HepG2 (cell line): Measurements from ENCODE around the gene MIEF1. TPM values are rescaled to one million over a fixed set of nuclear protein-coding genes. Genes with fewer than 3 reads are reported as not detected.

Source experiments
- PLRG1 ChIP-seq: fragments of 450-650 bp; conservative IDR thresholded peaks from 2 replicates; pipeline ENCODE4 v1.6.1; 2016
- TERF1 ChIP-seq: sonication (generic); formaldehyde crosslinking; IDR thresholded peaks from 2 replicates; pipeline ENCODE4 v1.8.0; 2022; ENCODE audit warnings: mild to moderate bottlenecking, missing genetic modification reagents, moderate library complexity
- ZBTB4 ChIP-seq: sonication (generic); formaldehyde crosslinking; IDR thresholded peaks from 2 replicates; pipeline ENCODE4 v1.4.0; 2020; ENCODE audit warnings: missing genetic modification reagents, mild to moderate bottlenecking, borderline replicate concordance
- ZNF101 ChIP-seq: sonication (generic); formaldehyde crosslinking; IDR thresholded peaks from 2 replicates; pipeline ENCODE4 v1.4.0; 2020; ENCODE audit warnings: mild to moderate bottlenecking, low read depth, missing genetic modification reagents, borderline replicate concordance
- ZNF672 ChIP-seq: sonication (generic); formaldehyde crosslinking; IDR thresholded peaks from 2 replicates; pipeline ENCODE4 v1.8.1; 2022; ENCODE audit warnings: missing genetic modification reagents
- polyA plus RNA-seq, 8 experiments: library from polyadenylated mRNA; depleted of rRNA in 3 of 8; stranded (reverse) in 7 of 8; unstranded in 1 of 8; fragments of >200 nt; fragmentation: Illumina TruSeq in 4 of 8; extraction: Trizol in 4 of 8; gene quantifications; 2 replicates each; pipeline versions ENCODE4 v1.2.1 to v1.2.3, GENCODE V29; 2011 to 2016; ENCODE audit warnings: low read depth in 4 of 8, missing spikeins in 1 of 8, mixed read lengths in 1 of 8; ENCODE audit not compliant: insufficient read depth in 1 of 8
- total RNA-seq, 5 experiments: library from RNA; depleted of rRNA; stranded (reverse); fragments of >200 nt; fragmentation: Illumina TruSeq; extraction: Trizol; gene quantifications; 2 replicates each; pipeline ENCODE4 v1.2.3, GENCODE V29; 2016; ENCODE audit warnings: low read depth in 1 of 5
- TF ChIP-seq, protein P1 (sequence below): sonication (generic); formaldehyde crosslinking; IDR thresholded peaks from 2 replicates; pipeline ENCODE4 v1.9.0; 2021; ENCODE audit warnings: mild to moderate bottlenecking, missing genetic modification reagents
- TF ChIP-seq, protein P2 (sequence below): sonication (generic); formaldehyde crosslinking; IDR thresholded peaks from 2 replicates; pipeline ENCODE4 v1.4.0; 2020; ENCODE audit warnings: missing genetic modification reagents
- TF ChIP-seq, protein P3 (sequence below): IDR thresholded peaks from 2 replicates; pipeline ENCODE4 v1.6.1; 2016; ENCODE audit warnings: missing compliant biosample characterization, missing genetic modification reagents, borderline replicate concordance
- TF ChIP-seq, protein P4 (sequence below): sonication (generic); formaldehyde crosslinking; conservative IDR thresholded peaks from 2 replicates; pipeline ENCODE4 v1.8.0; 2022; ENCODE audit warnings: missing genetic modification reagents

MIEF1 gene
- total and polyA plus RNA-seq, 2 of the 13 experiments (the other 11 are each of a cell fraction or from before 2014, with no cell fraction given): 21.7 to 34.8 TPM

DNA sequence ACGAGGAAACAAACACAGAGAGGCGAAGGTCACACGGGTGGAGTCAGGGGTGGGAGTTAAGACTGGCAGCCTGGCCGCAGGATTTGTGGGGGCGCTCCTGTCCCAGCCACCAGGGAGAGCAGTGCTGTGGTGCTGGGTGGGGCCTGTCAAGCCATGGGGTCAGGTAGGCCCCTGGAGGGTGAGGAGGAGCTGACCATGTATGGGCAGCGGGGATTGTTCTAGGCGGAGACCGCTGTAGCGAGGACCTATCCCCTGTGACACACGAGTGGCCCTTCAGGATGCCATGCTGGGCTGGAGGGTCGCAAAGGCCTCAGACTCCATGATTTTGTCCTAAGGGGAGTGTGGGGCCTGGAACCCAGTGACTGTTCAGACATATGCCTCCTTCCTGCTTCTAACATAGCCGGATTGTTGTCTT is 32.0 kb downstream of the MIEF1 start (continued):
- TF ChIP-seq, protein P1, sequence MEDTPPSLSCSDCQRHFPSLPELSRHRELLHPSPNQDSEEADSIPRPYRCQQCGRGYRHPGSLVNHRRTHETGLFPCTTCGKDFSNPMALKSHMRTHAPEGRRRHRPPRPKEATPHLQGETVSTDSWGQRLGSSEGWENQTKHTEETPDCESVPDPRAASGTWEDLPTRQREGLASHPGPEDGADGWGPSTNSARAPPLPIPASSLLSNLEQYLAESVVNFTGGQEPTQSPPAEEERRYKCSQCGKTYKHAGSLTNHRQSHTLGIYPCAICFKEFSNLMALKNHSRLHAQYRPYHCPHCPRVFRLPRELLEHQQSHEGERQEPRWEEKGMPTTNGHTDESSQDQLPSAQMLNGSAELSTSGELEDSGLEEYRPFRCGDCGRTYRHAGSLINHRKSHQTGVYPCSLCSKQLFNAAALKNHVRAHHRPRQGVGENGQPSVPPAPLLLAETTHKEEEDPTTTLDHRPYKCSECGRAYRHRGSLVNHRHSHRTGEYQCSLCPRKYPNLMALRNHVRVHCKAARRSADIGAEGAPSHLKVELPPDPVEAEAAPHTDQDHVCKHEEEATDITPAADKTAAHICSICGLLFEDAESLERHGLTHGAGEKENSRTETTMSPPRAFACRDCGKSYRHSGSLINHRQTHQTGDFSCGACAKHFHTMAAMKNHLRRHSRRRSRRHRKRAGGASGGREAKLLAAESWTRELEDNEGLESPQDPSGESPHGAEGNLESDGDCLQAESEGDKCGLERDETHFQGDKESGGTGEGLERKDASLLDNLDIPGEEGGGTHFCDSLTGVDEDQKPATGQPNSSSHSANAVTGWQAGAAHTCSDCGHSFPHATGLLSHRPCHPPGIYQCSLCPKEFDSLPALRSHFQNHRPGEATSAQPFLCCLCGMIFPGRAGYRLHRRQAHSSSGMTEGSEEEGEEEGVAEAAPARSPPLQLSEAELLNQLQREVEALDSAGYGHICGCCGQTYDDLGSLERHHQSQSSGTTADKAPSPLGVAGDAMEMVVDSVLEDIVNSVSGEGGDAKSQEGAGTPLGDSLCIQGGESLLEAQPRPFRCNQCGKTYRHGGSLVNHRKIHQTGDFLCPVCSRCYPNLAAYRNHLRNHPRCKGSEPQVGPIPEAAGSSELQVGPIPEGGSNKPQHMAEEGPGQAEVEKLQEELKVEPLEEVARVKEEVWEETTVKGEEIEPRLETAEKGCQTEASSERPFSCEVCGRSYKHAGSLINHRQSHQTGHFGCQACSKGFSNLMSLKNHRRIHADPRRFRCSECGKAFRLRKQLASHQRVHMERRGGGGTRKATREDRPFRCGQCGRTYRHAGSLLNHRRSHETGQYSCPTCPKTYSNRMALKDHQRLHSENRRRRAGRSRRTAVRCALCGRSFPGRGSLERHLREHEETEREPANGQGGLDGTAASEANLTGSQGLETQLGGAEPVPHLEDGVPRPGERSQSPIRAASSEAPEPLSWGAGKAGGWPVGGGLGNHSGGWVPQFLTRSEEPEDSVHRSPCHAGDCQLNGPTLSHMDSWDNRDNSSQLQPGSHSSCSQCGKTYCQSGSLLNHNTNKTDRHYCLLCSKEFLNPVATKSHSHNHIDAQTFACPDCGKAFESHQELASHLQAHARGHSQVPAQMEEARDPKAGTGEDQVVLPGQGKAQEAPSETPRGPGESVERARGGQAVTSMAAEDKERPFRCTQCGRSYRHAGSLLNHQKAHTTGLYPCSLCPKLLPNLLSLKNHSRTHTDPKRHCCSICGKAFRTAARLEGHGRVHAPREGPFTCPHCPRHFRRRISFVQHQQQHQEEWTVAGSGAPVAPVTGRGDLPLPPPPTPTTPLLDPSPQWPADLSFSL (CRISPR knock-in tag): no peak
- no peak for TF ChIP-seq TERF1 (CRISPR knock-in tag)
- TF ChIP-seq ZBTB4: no peak
- TF ChIP-seq, protein P2, sequence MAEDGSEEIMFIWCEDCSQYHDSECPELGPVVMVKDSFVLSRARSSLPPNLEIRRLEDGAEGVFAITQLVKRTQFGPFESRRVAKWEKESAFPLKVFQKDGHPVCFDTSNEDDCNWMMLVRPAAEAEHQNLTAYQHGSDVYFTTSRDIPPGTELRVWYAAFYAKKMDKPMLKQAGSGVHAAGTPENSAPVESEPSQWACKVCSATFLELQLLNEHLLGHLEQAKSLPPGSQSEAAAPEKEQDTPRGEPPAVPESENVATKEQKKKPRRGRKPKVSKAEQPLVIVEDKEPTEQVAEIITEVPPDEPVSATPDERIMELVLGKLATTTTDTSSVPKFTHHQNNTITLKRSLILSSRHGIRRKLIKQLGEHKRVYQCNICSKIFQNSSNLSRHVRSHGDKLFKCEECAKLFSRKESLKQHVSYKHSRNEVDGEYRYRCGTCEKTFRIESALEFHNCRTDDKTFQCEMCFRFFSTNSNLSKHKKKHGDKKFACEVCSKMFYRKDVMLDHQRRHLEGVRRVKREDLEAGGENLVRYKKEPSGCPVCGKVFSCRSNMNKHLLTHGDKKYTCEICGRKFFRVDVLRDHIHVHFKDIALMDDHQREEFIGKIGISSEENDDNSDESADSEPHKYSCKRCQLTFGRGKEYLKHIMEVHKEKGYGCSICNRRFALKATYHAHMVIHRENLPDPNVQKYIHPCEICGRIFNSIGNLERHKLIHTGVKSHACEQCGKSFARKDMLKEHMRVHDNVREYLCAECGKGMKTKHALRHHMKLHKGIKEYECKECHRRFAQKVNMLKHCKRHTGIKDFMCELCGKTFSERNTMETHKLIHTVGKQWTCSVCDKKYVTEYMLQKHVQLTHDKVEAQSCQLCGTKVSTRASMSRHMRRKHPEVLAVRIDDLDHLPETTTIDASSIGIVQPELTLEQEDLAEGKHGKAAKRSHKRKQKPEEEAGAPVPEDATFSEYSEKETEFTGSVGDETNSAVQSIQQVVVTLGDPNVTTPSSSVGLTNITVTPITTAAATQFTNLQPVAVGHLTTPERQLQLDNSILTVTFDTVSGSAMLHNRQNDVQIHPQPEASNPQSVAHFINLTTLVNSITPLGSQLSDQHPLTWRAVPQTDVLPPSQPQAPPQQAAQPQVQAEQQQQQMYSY (CRISPR knock-in tag): no peak; the same call in 1 of the 2 replicates
- TF ChIP-seq, protein P3, sequence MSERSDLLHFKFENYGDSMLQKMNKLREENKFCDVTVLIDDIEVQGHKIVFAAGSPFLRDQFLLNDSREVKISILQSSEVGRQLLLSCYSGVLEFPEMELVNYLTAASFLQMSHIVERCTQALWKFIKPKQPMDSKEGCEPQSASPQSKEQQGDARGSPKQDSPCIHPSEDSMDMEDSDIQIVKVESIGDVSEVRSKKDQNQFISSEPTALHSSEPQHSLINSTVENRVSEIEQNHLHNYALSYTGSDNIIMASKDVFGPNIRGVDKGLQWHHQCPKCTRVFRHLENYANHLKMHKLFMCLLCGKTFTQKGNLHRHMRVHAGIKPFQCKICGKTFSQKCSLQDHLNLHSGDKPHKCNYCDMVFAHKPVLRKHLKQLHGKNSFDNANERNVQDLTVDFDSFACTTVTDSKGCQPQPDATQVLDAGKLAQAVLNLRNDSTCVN (CRISPR knock-in tag): peak; percentile 45; the same call in 1 of the 2 replicates
- no peak for TF ChIP-seq ZNF101 (CRISPR knock-in tag)
- no peak for TF ChIP-seq PLRG1
- TF ChIP-seq ZNF672 (CRISPR knock-in tag): no peak
- TF ChIP-seq, protein P4, sequence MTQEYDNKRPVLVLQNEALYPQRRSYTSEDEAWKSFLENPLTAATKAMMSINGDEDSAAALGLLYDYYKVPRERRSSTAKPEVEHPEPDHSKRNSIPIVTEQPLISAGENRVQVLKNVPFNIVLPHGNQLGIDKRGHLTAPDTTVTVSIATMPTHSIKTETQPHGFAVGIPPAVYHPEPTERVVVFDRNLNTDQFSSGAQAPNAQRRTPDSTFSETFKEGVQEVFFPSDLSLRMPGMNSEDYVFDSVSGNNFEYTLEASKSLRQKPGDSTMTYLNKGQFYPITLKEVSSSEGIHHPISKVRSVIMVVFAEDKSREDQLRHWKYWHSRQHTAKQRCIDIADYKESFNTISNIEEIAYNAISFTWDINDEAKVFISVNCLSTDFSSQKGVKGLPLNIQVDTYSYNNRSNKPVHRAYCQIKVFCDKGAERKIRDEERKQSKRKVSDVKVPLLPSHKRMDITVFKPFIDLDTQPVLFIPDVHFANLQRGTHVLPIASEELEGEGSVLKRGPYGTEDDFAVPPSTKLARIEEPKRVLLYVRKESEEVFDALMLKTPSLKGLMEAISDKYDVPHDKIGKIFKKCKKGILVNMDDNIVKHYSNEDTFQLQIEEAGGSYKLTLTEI (CRISPR knock-in tag): no peak
